Liver (tissue), 10 donors: ENCODE results near the gene OGT. TPM values are rescaled to one million over a fixed set of nuclear protein-coding genes. Genes with fewer than 3 reads are reported as not detected.

Source experiments
- DNase-seq: peaks from one replicate; pipeline ENCODE4 v3.0.0-alpha.2; 2017; ENCODE audit warnings: low spot score
- H3K27ac ChIP-seq, 2 donors: one replicate each; pipeline ENCODE4 v1.7.0; 2013; ENCODE audit warnings: inconsistent platforms in 2 of 2, low read length in 2 of 2, control low read depth in 1 of 2, low read depth in 1 of 2, mild to moderate bottlenecking in 1 of 2
- H3K27me3 ChIP-seq, 4 donors: one replicate each; pipeline versions ENCODE4 v1.6.1 to v1.7.0; 2013; ENCODE audit warnings: low read length in 3 of 4, inconsistent platforms in 1 of 4, mild to moderate bottlenecking in 1 of 4, moderate library complexity in 1 of 4; ENCODE audit not compliant: control insufficient read depth in 4 of 4, insufficient read depth in 4 of 4
- H3K36me3 ChIP-seq, 4 donors: one replicate each; pipeline versions ENCODE4 v1.6.1 to v1.7.0; 2013; ENCODE audit warnings: low read length in 3 of 4, mild to moderate bottlenecking in 3 of 4, low read depth in 1 of 4, moderate library complexity in 1 of 4; ENCODE audit not compliant: control insufficient read depth in 4 of 4, insufficient read depth in 3 of 4
- H3K4me1 ChIP-seq, 4 donors: one replicate each; pipeline versions ENCODE4 v1.6.1 to v1.7.0; 2013; ENCODE audit warnings: low read length in 3 of 4, mild to moderate bottlenecking in 3 of 4, moderate library complexity in 1 of 4; ENCODE audit not compliant: control insufficient read depth in 4 of 4, insufficient read depth in 4 of 4
- H3K4me3 ChIP-seq, 3 donors: one replicate each; pipeline versions ENCODE4 v1.6.1 to v1.7.0; 2013; ENCODE audit warnings: low read length in 3 of 3, control low read depth in 1 of 3, low read depth in 1 of 3, mild to moderate bottlenecking in 1 of 3
- H3K9ac ChIP-seq, 2 donors: one replicate each; pipeline ENCODE4 v1.7.0; 2013; ENCODE audit warnings: low read length in 2 of 2, mild to moderate bottlenecking in 2 of 2, moderate library complexity in 2 of 2, control low read depth in 1 of 2, low read depth in 1 of 2
- H3K9me3 ChIP-seq, 4 donors: one replicate each; pipeline versions ENCODE4 v1.6.1 to v1.7.0; 2013; ENCODE audit warnings: low read length in 3 of 4; ENCODE audit not compliant: control insufficient read depth in 4 of 4
- EGR1 ChIP-seq, 2 donors: IDR thresholded peaks; 2 replicates each; pipeline ENCODE4 v1.6.1; 2016 to 2018; ENCODE audit warnings: antibody characterized with exemption in 2 of 2, low read depth in 2 of 2
- FOXA1 ChIP-seq: IDR thresholded peaks from 2 replicates; pipeline ENCODE4 v1.6.1; 2016; ENCODE audit warnings: antibody characterized with exemption
- FOXA2 ChIP-seq: IDR thresholded peaks from 2 replicates; pipeline ENCODE4 v1.6.1; 2016; ENCODE audit warnings: antibody characterized with exemption
- GABPA ChIP-seq, 2 donors: IDR thresholded peaks in 1 of 2; conservative IDR thresholded peaks in 1 of 2; 2 replicates each; pipeline ENCODE4 v1.6.1; 2016; ENCODE audit warnings: antibody characterized with exemption in 2 of 2, mild to moderate bottlenecking in 1 of 2, moderate library complexity in 1 of 2
- HNF4A ChIP-seq, 2 donors: conservative IDR thresholded peaks; 2 replicates each; pipeline ENCODE4 v1.6.1; 2016; ENCODE audit warnings: antibody characterized with exemption in 2 of 2, mild to moderate bottlenecking in 2 of 2
- HNF4G ChIP-seq: IDR thresholded peaks from 2 replicates; pipeline ENCODE4 v1.6.1; 2016; ENCODE audit warnings: antibody characterized with exemption
- JUND ChIP-seq, 2 donors: IDR thresholded peaks; 2 replicates each; pipeline ENCODE4 v1.6.1; 2016; ENCODE audit warnings: antibody characterized with exemption in 2 of 2
- NR2F2 ChIP-seq: IDR thresholded peaks from 2 replicates; pipeline ENCODE4 v1.6.1; 2016; ENCODE audit warnings: antibody characterized with exemption
- RAD21 ChIP-seq, 2 donors: IDR thresholded peaks; 2 replicates each; pipeline ENCODE4 v1.6.1; 2016; ENCODE audit warnings: antibody characterized with exemption in 2 of 2, mild to moderate bottlenecking in 2 of 2
- RXRA ChIP-seq, 2 donors: IDR thresholded peaks; 2 replicates each; pipeline ENCODE4 v1.6.1; 2017 to 2018; ENCODE audit warnings: antibody characterized with exemption in 2 of 2, mild to moderate bottlenecking in 1 of 2
- SP1 ChIP-seq: IDR thresholded peaks from 2 replicates; pipeline ENCODE4 v1.6.1; 2018; ENCODE audit warnings: antibody characterized with exemption, mild to moderate bottlenecking
- TAF1 ChIP-seq: conservative IDR thresholded peaks from 2 replicates; pipeline ENCODE4 v1.6.1; 2016; ENCODE audit warnings: antibody characterized with exemption, mild to moderate bottlenecking
- YY1 ChIP-seq: IDR thresholded peaks from 2 replicates; pipeline ENCODE4 v1.6.1; 2016; ENCODE audit warnings: antibody characterized with exemption, mild to moderate bottlenecking
- WGBS: extraction: QIAGEN DNeasy Blood & Tissue Kit; methylation state at CpG from one replicate; pipeline ENCODE4 v1.1.7; 2013; 5-methylcytosine and 5-hydroxymethylcytosine counted together
- polyA plus RNA-seq, 2 donors: library from polyadenylated mRNA; stranded (reverse) in 1 of 2; unstranded in 1 of 2; fragments of 200-250 nt in 1 of 2; fragments of >200 nt in 1 of 2; fragmentation: Nextera tagmentation in 1 of 2; extraction: Ambion mirVana in 1 of 2; gene quantifications; one replicate each; pipeline versions ENCODE4 v1.2.1 to v1.2.3, GENCODE V29; 2013 to 2015
- small RNA-seq: library from RNA; depleted of rRNA; stranded (forward); fragments of <200 nt; gene quantifications from one replicate; pipeline ENCODE3, GENCODE V24; 2014
- total RNA-seq, 2 donors: library from RNA; depleted of rRNA; stranded (reverse); fragments of >200 nt; gene quantifications; one replicate each; pipeline ENCODE4 v1.2.3, GENCODE V29; 2014
- TF ChIP-seq, protein P1 (sequence below): fragments of 150-350 bp; IDR thresholded peaks from 2 replicates; pipeline ENCODE4 v1.5.1; 2017; ENCODE audit warnings: improper control_type of control experiment, low read depth, low read length; ENCODE audit not compliant: missing input control
- TF ChIP-seq, protein P2 (sequence below): IDR thresholded peaks from 2 replicates; pipeline ENCODE4 v1.6.1; 2016; ENCODE audit warnings: antibody characterized with exemption, mild to moderate bottlenecking
- TF ChIP-seq, protein P3 (sequence below): IDR thresholded peaks from 2 replicates; pipeline ENCODE4 v1.6.1; 2016; ENCODE audit warnings: antibody characterized with exemption
- TF ChIP-seq, protein P4 (sequence below): IDR thresholded peaks from 2 replicates; pipeline ENCODE4 v1.6.1; 2016; ENCODE audit warnings: antibody characterized with exemption
- TF ChIP-seq, protein P5 (sequence below): IDR thresholded peaks from 2 replicates; pipeline ENCODE4 v1.6.1; 2016; ENCODE audit warnings: antibody characterized with exemption
- donor health status: healthy.
- donor health status: healthy.
- donor health status: healthy.
- donor health status: healthy.
- donor health status: healthy.

Gene OGT
- total and polyA plus RNA-seq, 4 donors: 10.8 to 72.7 (median 47.3) TPM

DNA sequence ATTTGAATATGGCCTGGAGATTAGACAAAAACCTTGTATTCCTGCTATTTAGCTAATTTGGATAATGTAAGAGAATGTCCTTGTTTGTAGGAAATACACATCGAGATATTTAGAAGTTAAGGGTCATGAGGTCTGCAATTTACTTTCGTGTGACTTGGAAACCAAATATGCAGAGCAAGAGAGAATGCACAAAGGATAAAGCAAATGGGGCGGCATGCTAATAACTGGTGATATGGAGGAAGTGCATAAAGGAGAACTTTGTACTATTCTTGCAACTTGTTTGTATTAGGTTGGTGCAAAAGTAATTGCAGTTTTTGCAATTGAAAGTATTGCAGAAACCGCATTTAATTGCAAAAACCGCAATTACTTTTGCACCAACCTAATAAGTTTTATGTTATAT is 92.6 kb downstream of the OGT start:
- H3K9me3 ChIP-seq: peaks cover 0 to 3% (median 0%) of the 10 kb centered on the region in 4 donors
- no peak overlapping the region for H3K9ac ChIP-seq
- H3K4me3 ChIP-seq: no peak overlapping the region
- H3K27me3 ChIP-seq: no peaks in the 10 kb centered on the region
- H3K27ac ChIP-seq: no peak overlapping the region
- H3K4me1 ChIP-seq: peaks cover 0 to 2% (median 0%) of the 10 kb centered on the region in 4 donors
- WGBS: 82% methylated on average over 5 of the region's 5 CpGs
- TF ChIP-seq EGR1 (IDR thresholded peaks at IDR 0.05; ENCODE audit: low read depth in 2 of 2) (no peak), TAF1 (no peak), YY1 (no peak), HNF4G (no peak), JUND (IDR thresholded peaks at IDR 0.05) (no peak), NR2F2 (no peak), GABPA (IDR thresholded peaks at IDR 0.05 in 1 of 2, conservative IDR thresholded peaks at IDR 0.05 in 1 of 2) (no peak), FOXA1 (no peak), HNF4A (conservative IDR thresholded peaks at IDR 0.05) (no peak), SP1 (no peak), RXRA (IDR thresholded peaks at IDR 0.05) (no peak), FOXA2 (no peak), RAD21 (IDR thresholded peaks at IDR 0.05) (no peak)
- TF ChIP-seq, protein P1, sequence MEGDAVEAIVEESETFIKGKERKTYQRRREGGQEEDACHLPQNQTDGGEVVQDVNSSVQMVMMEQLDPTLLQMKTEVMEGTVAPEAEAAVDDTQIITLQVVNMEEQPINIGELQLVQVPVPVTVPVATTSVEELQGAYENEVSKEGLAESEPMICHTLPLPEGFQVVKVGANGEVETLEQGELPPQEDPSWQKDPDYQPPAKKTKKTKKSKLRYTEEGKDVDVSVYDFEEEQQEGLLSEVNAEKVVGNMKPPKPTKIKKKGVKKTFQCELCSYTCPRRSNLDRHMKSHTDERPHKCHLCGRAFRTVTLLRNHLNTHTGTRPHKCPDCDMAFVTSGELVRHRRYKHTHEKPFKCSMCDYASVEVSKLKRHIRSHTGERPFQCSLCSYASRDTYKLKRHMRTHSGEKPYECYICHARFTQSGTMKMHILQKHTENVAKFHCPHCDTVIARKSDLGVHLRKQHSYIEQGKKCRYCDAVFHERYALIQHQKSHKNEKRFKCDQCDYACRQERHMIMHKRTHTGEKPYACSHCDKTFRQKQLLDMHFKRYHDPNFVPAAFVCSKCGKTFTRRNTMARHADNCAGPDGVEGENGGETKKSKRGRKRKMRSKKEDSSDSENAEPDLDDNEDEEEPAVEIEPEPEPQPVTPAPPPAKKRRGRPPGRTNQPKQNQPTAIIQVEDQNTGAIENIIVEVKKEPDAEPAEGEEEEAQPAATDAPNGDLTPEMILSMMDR: no peak
- TF ChIP-seq, protein P2, sequence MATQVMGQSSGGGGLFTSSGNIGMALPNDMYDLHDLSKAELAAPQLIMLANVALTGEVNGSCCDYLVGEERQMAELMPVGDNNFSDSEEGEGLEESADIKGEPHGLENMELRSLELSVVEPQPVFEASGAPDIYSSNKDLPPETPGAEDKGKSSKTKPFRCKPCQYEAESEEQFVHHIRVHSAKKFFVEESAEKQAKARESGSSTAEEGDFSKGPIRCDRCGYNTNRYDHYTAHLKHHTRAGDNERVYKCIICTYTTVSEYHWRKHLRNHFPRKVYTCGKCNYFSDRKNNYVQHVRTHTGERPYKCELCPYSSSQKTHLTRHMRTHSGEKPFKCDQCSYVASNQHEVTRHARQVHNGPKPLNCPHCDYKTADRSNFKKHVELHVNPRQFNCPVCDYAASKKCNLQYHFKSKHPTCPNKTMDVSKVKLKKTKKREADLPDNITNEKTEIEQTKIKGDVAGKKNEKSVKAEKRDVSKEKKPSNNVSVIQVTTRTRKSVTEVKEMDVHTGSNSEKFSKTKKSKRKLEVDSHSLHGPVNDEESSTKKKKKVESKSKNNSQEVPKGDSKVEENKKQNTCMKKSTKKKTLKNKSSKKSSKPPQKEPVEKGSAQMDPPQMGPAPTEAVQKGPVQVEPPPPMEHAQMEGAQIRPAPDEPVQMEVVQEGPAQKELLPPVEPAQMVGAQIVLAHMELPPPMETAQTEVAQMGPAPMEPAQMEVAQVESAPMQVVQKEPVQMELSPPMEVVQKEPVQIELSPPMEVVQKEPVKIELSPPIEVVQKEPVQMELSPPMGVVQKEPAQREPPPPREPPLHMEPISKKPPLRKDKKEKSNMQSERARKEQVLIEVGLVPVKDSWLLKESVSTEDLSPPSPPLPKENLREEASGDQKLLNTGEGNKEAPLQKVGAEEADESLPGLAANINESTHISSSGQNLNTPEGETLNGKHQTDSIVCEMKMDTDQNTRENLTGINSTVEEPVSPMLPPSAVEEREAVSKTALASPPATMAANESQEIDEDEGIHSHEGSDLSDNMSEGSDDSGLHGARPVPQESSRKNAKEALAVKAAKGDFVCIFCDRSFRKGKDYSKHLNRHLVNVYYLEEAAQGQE: no peak
- TF ChIP-seq, protein P3, sequence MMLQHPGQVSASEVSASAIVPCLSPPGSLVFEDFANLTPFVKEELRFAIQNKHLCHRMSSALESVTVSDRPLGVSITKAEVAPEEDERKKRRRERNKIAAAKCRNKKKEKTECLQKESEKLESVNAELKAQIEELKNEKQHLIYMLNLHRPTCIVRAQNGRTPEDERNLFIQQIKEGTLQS: no peak
- TF ChIP-seq, protein P4, sequence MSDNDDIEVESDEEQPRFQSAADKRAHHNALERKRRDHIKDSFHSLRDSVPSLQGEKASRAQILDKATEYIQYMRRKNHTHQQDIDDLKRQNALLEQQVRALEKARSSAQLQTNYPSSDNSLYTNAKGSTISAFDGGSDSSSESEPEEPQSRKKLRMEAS: no peak
- TF ChIP-seq, protein P5, sequence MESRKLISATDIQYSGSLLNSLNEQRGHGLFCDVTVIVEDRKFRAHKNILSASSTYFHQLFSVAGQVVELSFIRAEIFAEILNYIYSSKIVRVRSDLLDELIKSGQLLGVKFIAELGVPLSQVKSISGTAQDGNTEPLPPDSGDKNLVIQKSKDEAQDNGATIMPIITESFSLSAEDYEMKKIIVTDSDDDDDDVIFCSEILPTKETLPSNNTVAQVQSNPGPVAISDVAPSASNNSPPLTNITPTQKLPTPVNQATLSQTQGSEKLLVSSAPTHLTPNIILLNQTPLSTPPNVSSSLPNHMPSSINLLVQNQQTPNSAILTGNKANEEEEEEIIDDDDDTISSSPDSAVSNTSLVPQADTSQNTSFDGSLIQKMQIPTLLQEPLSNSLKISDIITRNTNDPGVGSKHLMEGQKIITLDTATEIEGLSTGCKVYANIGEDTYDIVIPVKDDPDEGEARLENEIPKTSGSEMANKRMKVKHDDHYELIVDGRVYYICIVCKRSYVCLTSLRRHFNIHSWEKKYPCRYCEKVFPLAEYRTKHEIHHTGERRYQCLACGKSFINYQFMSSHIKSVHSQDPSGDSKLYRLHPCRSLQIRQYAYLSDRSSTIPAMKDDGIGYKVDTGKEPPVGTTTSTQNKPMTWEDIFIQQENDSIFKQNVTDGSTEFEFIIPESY: no peak
- DNase-seq: no peak
- H3K36me3 ChIP-seq: no peaks in the 10 kb centered on the region

Small RNA genes within 50 kb of the gene (small RNA-seq; reads per million reads assigned to genes)
- gene RF00019: not detected

Other genes starting within 250 kb of the OGT start
- gene NONO, start 249.5 kb upstream of the OGT start, total RNA-seq: 100 to 1,000 TPM; 138 to 140 TPM
- gene NONO, start 249.5 kb upstream of the OGT start, polyA plus RNA-seq: 10 to 100 TPM; 66.1 to 74.7 TPM
- 1 to 10 TPM; 1.1 to 3.3 TPM for gene ITGB1BP2, start 231.4 kb upstream of the OGT start, total RNA-seq
- under 1 TPM; 0.23 to 0.51 TPM for gene ITGB1BP2, start 231.4 kb upstream of the OGT start, polyA plus RNA-seq
- gene TAF1, start 166.7 kb upstream of the OGT start, total RNA-seq: 10 to 100 TPM; 25.3 to 37.7 TPM
- 1 to 10 TPM; 2.8 to 4.0 TPM for gene TAF1, start 166.7 kb upstream of the OGT start, polyA plus RNA-seq
- gene GCNA, start 45.3 kb downstream of the OGT start, total RNA-seq: 1 to 10 TPM; 1.1 to 3.7 TPM
- gene GCNA, start 45.3 kb downstream of the OGT start, polyA plus RNA-seq: under 1 TPM; 0.18 to 0.35 TPM
- gene CXCR3, start 85.4 kb downstream of the OGT start, total RNA-seq: under 1 TPM in 1 of 2 donors, not detected in 1; 0.25 TPM
- gene CXCR3, start 85.4 kb downstream of the OGT start, polyA plus RNA-seq: under 1 TPM; 0.25 to 0.27 TPM
- not detected for gene CXorf49, start 185.2 kb downstream of the OGT start, total RNA-seq
- not detected for gene CXorf49, start 185.2 kb downstream of the OGT start, polyA plus RNA-seq
- gene CXorf49B, start 230.2 kb downstream of the OGT start, total RNA-seq: not detected
- gene CXorf49B, start 230.2 kb downstream of the OGT start, polyA plus RNA-seq: not detected